OCI-LY1 (cell line): Measurements from ENCODE around the gene TTLL11.

ENCODE experiments used
- H2AFZ ChIP-seq: fragments of 200-600 bp; sonication (generic), shearing (Covaris generic); 2 replicates; pipeline ENCODE4 v1.6.0; 2014; ENCODE audit warnings: antibody characterized with exemption, mild to moderate bottlenecking, low read length
- H3F3A ChIP-seq: fragments of 200-600 bp; sonication (generic), shearing (Covaris generic); 2 replicates; pipeline ENCODE4 v1.6.0; 2014; ENCODE audit warnings: mild to moderate bottlenecking, antibody characterized with exemption, low read length, moderate library complexity; ENCODE audit not compliant: insufficient read depth
- H3K27ac ChIP-seq: fragments of 200-600 bp; sonication (generic); 2 replicates; pipeline ENCODE4 v1.5.1; 2014; ENCODE audit warnings: low read length, mixed run types, mild to moderate bottlenecking, low read depth; ENCODE audit not compliant: poor library complexity, severe bottlenecking
- H3K27me3 ChIP-seq: fragments of 200-600 bp; sonication (generic); 2 replicates; pipeline ENCODE4 v1.6.0; 2014; ENCODE audit warnings: antibody characterized with exemption, mild to moderate bottlenecking, low read length, moderate library complexity; ENCODE audit not compliant: insufficient read depth
- H3K36me3 ChIP-seq: fragments of 200-600 bp; sonication (generic); 2 replicates; pipeline ENCODE4 v1.6.1; 2014; ENCODE audit warnings: mild to moderate bottlenecking, antibody characterized with exemption, low read length, moderate library complexity, mixed read lengths; ENCODE audit not compliant: insufficient read depth
- H3K4me1 ChIP-seq: fragments of 200-600 bp; sonication (generic); 2 replicates; pipeline ENCODE4 v1.5.1; 2014; ENCODE audit warnings: mild to moderate bottlenecking, low read length, moderate library complexity; ENCODE audit not compliant: insufficient read depth, severe bottlenecking
- H3K4me2 ChIP-seq: fragments of 200-600 bp; sonication (generic), shearing (Covaris generic); 2 replicates; pipeline ENCODE4 v1.6.1; 2014; ENCODE audit warnings: low read length
- H3K4me3 ChIP-seq: fragments of 200-600 bp; sonication (generic); 2 replicates; pipeline ENCODE4 v1.5.1; 2014; ENCODE audit warnings: low read length, low read depth, mild to moderate bottlenecking, mixed read lengths; ENCODE audit not compliant: poor library complexity, severe bottlenecking
- H3K79me2 ChIP-seq: fragments of 200-600 bp; shearing (Covaris generic); 2 replicates; pipeline ENCODE4 v1.6.1; 2016; ENCODE audit warnings: mixed run types, low read length, mixed read lengths; ENCODE audit not compliant: insufficient read depth
- H3K9ac ChIP-seq: fragments of 200-600 bp; sonication (generic), shearing (Covaris generic); 2 replicates; pipeline ENCODE4 v1.6.1; 2014; ENCODE audit warnings: mild to moderate bottlenecking, low read length, mixed read lengths
- H3K9me2 ChIP-seq: fragments of 200-600 bp; sonication (generic), shearing (Covaris generic); 2 replicates; pipeline ENCODE4 v1.6.1; 2014; ENCODE audit warnings: low read depth, mild to moderate bottlenecking, low read length, mixed read lengths
- H3K9me3 ChIP-seq: fragments of 200-600 bp; shearing (Covaris generic); 2 replicates; pipeline ENCODE4 v1.6.1; 2014; ENCODE audit warnings: low read length, mixed read lengths
- H4K20me1 ChIP-seq: fragments of 200-600 bp; sonication (generic), shearing (Covaris generic); 2 replicates; pipeline ENCODE4 v1.6.0; 2016; ENCODE audit warnings: mild to moderate bottlenecking, low read length; ENCODE audit not compliant: insufficient read depth
- CTCF ChIP-seq: fragments of 200-600 bp; sonication (generic), shearing (Covaris generic); IDR thresholded peaks from 2 replicates; pipeline ENCODE4 v1.5.1; 2017; ENCODE audit warnings: mild to moderate bottlenecking, antibody characterized with exemption, low read length, moderate library complexity, mixed read lengths
- EZH2 ChIP-seq: fragments of 200-600 bp; sonication (generic), shearing (Covaris generic); IDR thresholded peaks from 2 replicates; pipeline ENCODE4 v1.8.0; 2017; ENCODE audit warnings: borderline replicate concordance, mixed run types, mild to moderate bottlenecking, antibody characterized with exemption, low read length, moderate library complexity, mixed read lengths

The TTLL11 gene

GRCh38 chr9:121861501-121862180 lies 231.5 kb downstream of the TTLL11 start:
- no peaks in the 10 kb centered on the region for H3K9me3 ChIP-seq
- no peaks in the 10 kb centered on the region for H3K36me3 ChIP-seq
- no peaks in the 10 kb centered on the region for H3K79me2 ChIP-seq
- peaks cover 38% of the 10 kb centered on the region for H3K4me1 ChIP-seq
- no peaks in the 10 kb centered on the region for H3F3A ChIP-seq
- H3K27ac ChIP-seq: no peak overlapping the region
- H4K20me1 ChIP-seq: no peaks in the 10 kb centered on the region
- H3K9ac ChIP-seq: no peak overlapping the region
- no peak overlapping the region for H3K4me3 ChIP-seq
- H3K27me3 ChIP-seq: no peaks in the 10 kb centered on the region
- no peak overlapping the region for H2AFZ ChIP-seq
- no peaks in the 10 kb centered on the region for H3K9me2 ChIP-seq
- no peak overlapping the region for H3K4me2 ChIP-seq
- peak; percentile 67 for TF ChIP-seq CTCF
- no peak for TF ChIP-seq EZH2

GRCh38 chr9:121860744-121861143 lies 232.4 kb downstream of the TTLL11 start:
- Histone ChIP-seq H3K4me2 (no peak overlapping the region), H3F3A (no peaks in the 10 kb centered on the region), H3K27ac (no peak overlapping the region), H4K20me1 (no peaks in the 10 kb centered on the region), H3K4me3 (no peak overlapping the region), H3K9me3 (no peaks in the 10 kb centered on the region), H3K79me2 (no peaks in the 10 kb centered on the region), H2AFZ (no peak overlapping the region), H3K36me3 (no peaks in the 10 kb centered on the region), H3K27me3 (no peaks in the 10 kb centered on the region), H3K9me2 (no peaks in the 10 kb centered on the region), H3K9ac (no peak overlapping the region), H3K4me1 (peaks cover 38% of the 10 kb centered on the region)
- no peak for TF ChIP-seq CTCF
- TF ChIP-seq EZH2: no peak

GRCh38 chr9:121860213-121860612 lies 232.9 kb downstream of the TTLL11 start:
- no peak overlapping the region for H2AFZ ChIP-seq
- no peak for TF ChIP-seq CTCF
- TF ChIP-seq EZH2: no peak
- H3K27ac ChIP-seq: no peak overlapping the region
- no peak overlapping the region for H3K4me2 ChIP-seq
- H3K79me2 ChIP-seq: no peaks in the 10 kb centered on the region
- no peaks in the 10 kb centered on the region for H3K27me3 ChIP-seq
- H3K9me3 ChIP-seq: no peaks in the 10 kb centered on the region
- H3K4me3 ChIP-seq: no peak overlapping the region
- no peak overlapping the region for H3K9ac ChIP-seq
- no peaks in the 10 kb centered on the region for H3K9me2 ChIP-seq
- peaks cover 38% of the 10 kb centered on the region for H3K4me1 ChIP-seq
- H4K20me1 ChIP-seq: no peaks in the 10 kb centered on the region
- no peaks in the 10 kb centered on the region for H3F3A ChIP-seq
- no peaks in the 10 kb centered on the region for H3K36me3 ChIP-seq
